HepG2 (cell line): ENCODE data around the gene LRATD1. TPM values are rescaled to one million over a fixed set of nuclear protein-coding genes. Genes with fewer than 3 reads are reported as not detected.

Experiments used
- AGO1 ChIP-seq: fragments of 200-400 bp; formaldehyde crosslinking; IDR thresholded peaks from 2 replicates; pipeline ENCODE4 v1.6.1; 2017; ENCODE audit warnings: mild to moderate bottlenecking, low read depth, low read length, moderate library complexity; ENCODE audit not compliant: poor library complexity, severe bottlenecking
- ARNT2 ChIP-seq: sonication (generic); formaldehyde crosslinking; IDR thresholded peaks from 2 replicates; pipeline ENCODE4 v1.8.0; 2022; ENCODE audit warnings: mild to moderate bottlenecking, low read depth, missing genetic modification reagents, moderate library complexity
- BRCA1 ChIP-seq: sonication (generic); formaldehyde crosslinking; IDR thresholded peaks from 2 replicates; pipeline ENCODE4 v1.4.0; 2020; ENCODE audit warnings: missing genetic modification reagents
- HOXA7 ChIP-seq: sonication (generic); formaldehyde crosslinking; IDR thresholded peaks from 2 replicates; pipeline ENCODE4 v1.8.1; 2022; ENCODE audit warnings: mild to moderate bottlenecking, missing genetic modification reagents, moderate library complexity
- MTF1 ChIP-seq: sonication (generic); formaldehyde crosslinking; IDR thresholded peaks from 2 replicates; pipeline ENCODE4 v1.5.0; 2020; ENCODE audit warnings: missing genetic modification reagents
- MYC ChIP-seq: sonication (generic); formaldehyde crosslinking; IDR thresholded peaks from 2 replicates; pipeline ENCODE4 v1.9.0; 2021; ENCODE audit warnings: missing genetic modification reagents, borderline replicate concordance
- NCOA1 ChIP-seq: sonication (generic); formaldehyde crosslinking; IDR thresholded peaks from 2 replicates; pipeline ENCODE4 v1.9.0; 2021; ENCODE audit warnings: missing genetic modification reagents
- NFYB ChIP-seq: sonication (generic); formaldehyde crosslinking; IDR thresholded peaks from 2 replicates; pipeline ENCODE4 v1.4.0; 2020; ENCODE audit warnings: missing genetic modification reagents
- NPAS2 ChIP-seq: sonication (generic); formaldehyde crosslinking; IDR thresholded peaks from 2 replicates; pipeline ENCODE4 v1.8.0; 2022; ENCODE audit warnings: mild to moderate bottlenecking, missing genetic modification reagents, borderline replicate concordance
- RAD21 ChIP-seq: fragments of 450-650 bp; formaldehyde crosslinking; IDR thresholded peaks from 2 replicates; pipeline ENCODE4 v1.5.0; 2020; ENCODE audit warnings: mild to moderate bottlenecking
- RBFOX2 ChIP-seq: fragments of 200-400 bp; formaldehyde crosslinking; IDR thresholded peaks from 2 replicates; pipeline ENCODE4 v1.6.1; 2017; ENCODE audit warnings: low read depth, mild to moderate bottlenecking, low read length
- RBM39 ChIP-seq: fragments of 200-400 bp; formaldehyde crosslinking; IDR thresholded peaks from one replicate; pipeline ENCODE4 v1.6.1; 2018; ENCODE audit warnings: antibody characterized with exemption, mild to moderate bottlenecking, low read depth, low read length; ENCODE audit not compliant: poor library complexity, severe bottlenecking
- SCMH1 ChIP-seq: sonication (generic); formaldehyde crosslinking; IDR thresholded peaks from 2 replicates; pipeline ENCODE4 v1.9.0; 2021; ENCODE audit warnings: missing genetic modification reagents, mild to moderate bottlenecking, borderline replicate concordance
- SP2 ChIP-seq: sonication (generic); formaldehyde crosslinking; IDR thresholded peaks from 2 replicates; pipeline ENCODE4 v1.5.1; 2020; ENCODE audit warnings: mild to moderate bottlenecking, missing genetic modification reagents
- ZMYM3 ChIP-seq: sonication (generic); formaldehyde crosslinking; IDR thresholded peaks from 2 replicates; pipeline ENCODE4 v1.5.1; 2020; ENCODE audit warnings: mild to moderate bottlenecking, missing genetic modification reagents
- ZNF101 ChIP-seq: sonication (generic); formaldehyde crosslinking; IDR thresholded peaks from 2 replicates; pipeline ENCODE4 v1.4.0; 2020; ENCODE audit warnings: mild to moderate bottlenecking, low read depth, missing genetic modification reagents, borderline replicate concordance
- ZNF468 ChIP-seq: sonication (generic); formaldehyde crosslinking; IDR thresholded peaks from 2 replicates; pipeline ENCODE4 v1.8.0; 2022; ENCODE audit warnings: mild to moderate bottlenecking, moderate library complexity, missing genetic modification reagents
- ZNF768 ChIP-seq: sonication (generic); formaldehyde crosslinking; IDR thresholded peaks from 2 replicates; pipeline ENCODE4 v1.4.0; 2020; ENCODE audit warnings: missing genetic modification reagents
- polyA plus RNA-seq, 8 experiments: library from polyadenylated mRNA; depleted of rRNA in 3 of 8; stranded (reverse) in 7 of 8; unstranded in 1 of 8; fragments of >200 nt; fragmentation: Illumina TruSeq in 4 of 8; extraction: Trizol in 4 of 8; gene quantifications; 2 replicates each; pipeline versions ENCODE4 v1.2.1 to v1.2.3, GENCODE V29; 2011 to 2016; ENCODE audit warnings: low read depth in 4 of 8, missing spikeins in 1 of 8, mixed read lengths in 1 of 8; ENCODE audit not compliant: insufficient read depth in 1 of 8
- total RNA-seq, 5 experiments: library from RNA; depleted of rRNA; stranded (reverse); fragments of >200 nt; fragmentation: Illumina TruSeq; extraction: Trizol; gene quantifications; 2 replicates each; pipeline ENCODE4 v1.2.3, GENCODE V29; 2016; ENCODE audit warnings: low read depth in 1 of 5
- TF ChIP-seq, protein P1 (sequence below): sonication (generic); formaldehyde crosslinking; IDR thresholded peaks from 2 replicates; pipeline ENCODE4 v1.8.0; 2023; ENCODE audit warnings: mild to moderate bottlenecking, missing genetic modification reagents
- TF ChIP-seq, protein P2 (sequence below): IDR thresholded peaks from 2 replicates; pipeline ENCODE4 v1.6.1; 2016; ENCODE audit warnings: control low read depth
- TF ChIP-seq, protein P3 (sequence below): IDR thresholded peaks from 2 replicates; pipeline ENCODE4 v1.6.1; 2016; ENCODE audit warnings: missing compliant biosample characterization, missing genetic modification reagents, borderline replicate concordance
- TF ChIP-seq, protein P4 (sequence below): sonication (generic); formaldehyde crosslinking; IDR thresholded peaks from 2 replicates; pipeline ENCODE4 v1.4.0; 2020; ENCODE audit warnings: missing genetic modification reagents
- TF ChIP-seq, protein P5 (sequence below): sonication (generic); formaldehyde crosslinking; IDR thresholded peaks from 2 replicates; pipeline ENCODE4 v1.4.0; 2020; ENCODE audit warnings: missing genetic modification reagents

Gene LRATD1
- total and polyA plus RNA-seq, 2 of the 13 experiments (the other 11 are each of a cell fraction or from before 2014, with no cell fraction given), result 0.07 TPM; not detected in 1

DNA sequence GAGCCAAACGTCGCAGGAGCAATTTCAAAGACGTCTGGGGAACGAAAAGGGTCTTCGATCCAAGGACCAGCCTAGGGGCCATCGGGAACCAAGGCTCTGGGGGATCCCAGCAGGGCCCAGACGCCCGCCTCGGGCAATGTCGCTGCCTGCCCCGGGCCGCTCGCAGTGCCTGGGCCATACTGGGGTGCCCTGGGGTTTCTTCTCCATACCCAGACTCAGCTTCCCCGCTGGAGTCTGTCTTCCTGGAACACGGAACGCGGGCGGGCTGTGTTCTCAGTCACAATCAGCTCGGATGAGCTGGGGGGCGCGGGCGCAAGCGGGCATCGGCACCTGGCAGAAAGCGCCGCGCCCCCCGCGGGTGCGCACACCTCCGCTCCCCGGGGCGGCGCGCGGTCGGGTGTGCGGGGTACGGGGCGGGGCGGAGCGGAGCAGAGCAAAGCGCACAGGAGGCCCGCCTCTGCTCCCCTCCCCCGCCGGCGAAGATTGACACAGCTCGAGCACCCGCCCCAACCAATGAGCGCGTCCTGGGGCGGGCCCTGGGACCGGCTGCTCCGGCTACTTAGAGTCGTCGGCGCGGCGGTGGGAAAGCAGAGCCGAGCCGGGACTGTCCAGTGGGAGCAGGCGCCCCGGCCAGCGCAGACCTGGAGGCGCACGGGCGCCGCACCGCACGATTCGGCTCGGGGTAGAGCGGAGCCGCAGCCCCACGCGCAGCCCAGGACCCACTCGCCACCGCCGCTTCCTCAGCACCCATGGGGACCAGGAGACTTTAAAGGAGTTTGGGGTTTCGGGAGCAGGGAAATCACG is at the start of gene LRATD1 (continued):
- TF ChIP-seq MTF1 (no peak), RBFOX2 (peak; percentile 23; the same call in 1 of the 2 replicates), RAD21 (CRISPR knock-in tag) (no peak), RBM39 (peak; percentile 35), ZNF101 (CRISPR knock-in tag) (no peak), ZNF468 (CRISPR knock-in tag) (no peak), NFYB (CRISPR knock-in tag) (peak; percentile 89), ZMYM3 (no peak), ARNT2 (no peak), HOXA7 (CRISPR knock-in tag) (no peak), SCMH1 (CRISPR knock-in tag) (no peak), NPAS2 (no peak), SP2 (CRISPR knock-in tag) (peak; percentile 82), MYC (CRISPR knock-in tag) (peak; percentile 23; the same call in 1 of the 2 replicates), BRCA1 (CRISPR knock-in tag) (no peak), ZNF768 (CRISPR knock-in tag) (peak; percentile 17; the same call in 1 of the 2 replicates), NCOA1 (CRISPR knock-in tag) (no peak), AGO1 (no peak)
- TF ChIP-seq, protein P1, sequence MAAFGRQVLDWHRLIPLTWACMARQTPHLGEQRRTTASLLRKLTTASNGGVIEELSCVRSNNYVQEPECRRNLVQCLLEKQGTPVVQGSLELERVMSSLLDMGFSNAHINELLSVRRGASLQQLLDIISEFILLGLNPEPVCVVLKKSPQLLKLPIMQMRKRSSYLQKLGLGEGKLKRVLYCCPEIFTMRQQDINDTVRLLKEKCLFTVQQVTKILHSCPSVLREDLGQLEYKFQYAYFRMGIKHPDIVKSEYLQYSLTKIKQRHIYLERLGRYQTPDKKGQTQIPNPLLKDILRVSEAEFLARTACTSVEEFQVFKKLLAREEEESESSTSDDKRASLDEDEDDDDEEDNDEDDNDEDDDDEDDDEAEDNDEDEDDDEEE, result 0 out of 2 replicates have a peak, but pooled peaks have one; percentile 20
- TF ChIP-seq, protein P2, sequence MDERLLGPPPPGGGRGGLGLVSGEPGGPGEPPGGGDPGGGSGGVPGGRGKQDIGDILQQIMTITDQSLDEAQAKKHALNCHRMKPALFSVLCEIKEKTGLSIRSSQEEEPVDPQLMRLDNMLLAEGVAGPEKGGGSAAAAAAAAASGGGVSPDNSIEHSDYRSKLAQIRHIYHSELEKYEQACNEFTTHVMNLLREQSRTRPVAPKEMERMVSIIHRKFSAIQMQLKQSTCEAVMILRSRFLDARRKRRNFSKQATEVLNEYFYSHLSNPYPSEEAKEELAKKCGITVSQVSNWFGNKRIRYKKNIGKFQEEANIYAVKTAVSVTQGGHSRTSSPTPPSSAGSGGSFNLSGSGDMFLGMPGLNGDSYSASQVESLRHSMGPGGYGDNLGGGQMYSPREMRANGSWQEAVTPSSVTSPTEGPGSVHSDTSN (CRISPR knock-in tag), result peak; percentile 73
- TF ChIP-seq, protein P3, sequence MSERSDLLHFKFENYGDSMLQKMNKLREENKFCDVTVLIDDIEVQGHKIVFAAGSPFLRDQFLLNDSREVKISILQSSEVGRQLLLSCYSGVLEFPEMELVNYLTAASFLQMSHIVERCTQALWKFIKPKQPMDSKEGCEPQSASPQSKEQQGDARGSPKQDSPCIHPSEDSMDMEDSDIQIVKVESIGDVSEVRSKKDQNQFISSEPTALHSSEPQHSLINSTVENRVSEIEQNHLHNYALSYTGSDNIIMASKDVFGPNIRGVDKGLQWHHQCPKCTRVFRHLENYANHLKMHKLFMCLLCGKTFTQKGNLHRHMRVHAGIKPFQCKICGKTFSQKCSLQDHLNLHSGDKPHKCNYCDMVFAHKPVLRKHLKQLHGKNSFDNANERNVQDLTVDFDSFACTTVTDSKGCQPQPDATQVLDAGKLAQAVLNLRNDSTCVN, result no peak
- TF ChIP-seq, protein P4, sequence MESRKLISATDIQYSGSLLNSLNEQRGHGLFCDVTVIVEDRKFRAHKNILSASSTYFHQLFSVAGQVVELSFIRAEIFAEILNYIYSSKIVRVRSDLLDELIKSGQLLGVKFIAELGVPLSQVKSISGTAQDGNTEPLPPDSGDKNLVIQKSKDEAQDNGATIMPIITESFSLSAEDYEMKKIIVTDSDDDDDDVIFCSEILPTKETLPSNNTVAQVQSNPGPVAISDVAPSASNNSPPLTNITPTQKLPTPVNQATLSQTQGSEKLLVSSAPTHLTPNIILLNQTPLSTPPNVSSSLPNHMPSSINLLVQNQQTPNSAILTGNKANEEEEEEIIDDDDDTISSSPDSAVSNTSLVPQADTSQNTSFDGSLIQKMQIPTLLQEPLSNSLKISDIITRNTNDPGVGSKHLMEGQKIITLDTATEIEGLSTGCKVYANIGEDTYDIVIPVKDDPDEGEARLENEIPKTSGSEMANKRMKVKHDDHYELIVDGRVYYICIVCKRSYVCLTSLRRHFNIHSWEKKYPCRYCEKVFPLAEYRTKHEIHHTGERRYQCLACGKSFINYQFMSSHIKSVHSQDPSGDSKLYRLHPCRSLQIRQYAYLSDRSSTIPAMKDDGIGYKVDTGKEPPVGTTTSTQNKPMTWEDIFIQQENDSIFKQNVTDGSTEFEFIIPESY (CRISPR knock-in tag), result no peak
- TF ChIP-seq, protein P5, sequence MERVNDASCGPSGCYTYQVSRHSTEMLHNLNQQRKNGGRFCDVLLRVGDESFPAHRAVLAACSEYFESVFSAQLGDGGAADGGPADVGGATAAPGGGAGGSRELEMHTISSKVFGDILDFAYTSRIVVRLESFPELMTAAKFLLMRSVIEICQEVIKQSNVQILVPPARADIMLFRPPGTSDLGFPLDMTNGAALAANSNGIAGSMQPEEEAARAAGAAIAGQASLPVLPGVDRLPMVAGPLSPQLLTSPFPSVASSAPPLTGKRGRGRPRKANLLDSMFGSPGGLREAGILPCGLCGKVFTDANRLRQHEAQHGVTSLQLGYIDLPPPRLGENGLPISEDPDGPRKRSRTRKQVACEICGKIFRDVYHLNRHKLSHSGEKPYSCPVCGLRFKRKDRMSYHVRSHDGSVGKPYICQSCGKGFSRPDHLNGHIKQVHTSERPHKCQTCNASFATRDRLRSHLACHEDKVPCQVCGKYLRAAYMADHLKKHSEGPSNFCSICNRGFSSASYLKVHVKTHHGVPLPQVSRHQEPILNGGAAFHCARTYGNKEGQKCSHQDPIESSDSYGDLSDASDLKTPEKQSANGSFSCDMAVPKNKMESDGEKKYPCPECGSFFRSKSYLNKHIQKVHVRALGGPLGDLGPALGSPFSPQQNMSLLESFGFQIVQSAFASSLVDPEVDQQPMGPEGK, result no peak
